ENCODE results near the gene LILRA5.
"Not testable (repeated sequence)": the region's sequence is repeated elsewhere in the genome, so short reads cannot be mapped to it uniquely, and the experiment has no call there.

The LILRA5 gene

DNA sequence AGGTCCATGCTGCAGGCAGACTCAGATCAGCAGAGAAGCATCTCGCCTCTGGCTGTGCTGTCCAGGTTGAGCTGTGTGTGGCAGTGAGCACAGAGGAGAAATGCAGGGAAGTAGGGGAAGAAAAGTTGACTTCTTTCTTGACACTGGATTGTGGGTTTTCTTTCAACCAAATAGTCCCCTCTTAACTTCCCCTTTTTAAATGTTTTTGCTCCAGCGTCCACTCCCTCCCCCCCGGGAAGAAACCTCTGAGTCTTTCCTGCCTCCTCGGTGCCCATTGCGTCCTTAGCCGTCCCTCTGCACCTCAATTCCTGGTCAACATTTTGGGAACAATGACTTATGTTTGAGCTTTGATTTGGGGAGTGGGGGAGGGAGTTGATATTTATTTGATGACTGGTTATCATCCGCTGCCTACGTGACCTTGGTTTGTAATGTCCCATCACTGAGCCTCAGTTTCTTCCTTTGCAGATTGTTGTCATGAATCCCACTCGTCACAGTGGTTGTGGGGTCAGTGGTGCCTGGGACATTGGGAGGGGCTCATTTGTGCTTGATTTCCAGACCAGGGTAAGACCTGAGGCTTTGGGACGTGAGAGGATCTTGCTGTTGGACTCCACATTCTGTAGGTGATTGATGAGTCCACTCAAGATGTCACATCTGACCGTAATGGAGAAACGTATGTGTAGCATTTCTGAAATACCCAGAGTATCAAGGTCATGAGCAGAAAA is 31.8 kb downstream of the LILRA5 start, which contains the start of gene LILRB2:
LILRB2 (minus strand) TSS at position 104 of the 722 bp plus-strand sequence. CDS start 614 bp downstream, outside the sequence.
- intact Hi-C loops (cut with DNase I; ENCODE audit: low total_unique reads), result loop anchor here (5.0 kb wide), 1 partner anchor 306 kb away; no protein-coding TSS in a partner anchor
- Histone ChIP-seq H3K27ac (no peak within 1 kb of the TSS), H3K4me3 (no peak within 1 kb of the TSS), H3K4me1 (no peaks in the 10 kb centered on the region), H3K9me3 (no peaks in the 10 kb centered on the region), H3K27me3 (peaks cover 0 to 27% of the 10 kb centered on the region in 2 donors), H3K36me3 (no peaks in the 10 kb centered on the region)
- peak in 1 of 2 donors; percentile 31 for DNase-seq
- TF ChIP-seq, protein P1, sequence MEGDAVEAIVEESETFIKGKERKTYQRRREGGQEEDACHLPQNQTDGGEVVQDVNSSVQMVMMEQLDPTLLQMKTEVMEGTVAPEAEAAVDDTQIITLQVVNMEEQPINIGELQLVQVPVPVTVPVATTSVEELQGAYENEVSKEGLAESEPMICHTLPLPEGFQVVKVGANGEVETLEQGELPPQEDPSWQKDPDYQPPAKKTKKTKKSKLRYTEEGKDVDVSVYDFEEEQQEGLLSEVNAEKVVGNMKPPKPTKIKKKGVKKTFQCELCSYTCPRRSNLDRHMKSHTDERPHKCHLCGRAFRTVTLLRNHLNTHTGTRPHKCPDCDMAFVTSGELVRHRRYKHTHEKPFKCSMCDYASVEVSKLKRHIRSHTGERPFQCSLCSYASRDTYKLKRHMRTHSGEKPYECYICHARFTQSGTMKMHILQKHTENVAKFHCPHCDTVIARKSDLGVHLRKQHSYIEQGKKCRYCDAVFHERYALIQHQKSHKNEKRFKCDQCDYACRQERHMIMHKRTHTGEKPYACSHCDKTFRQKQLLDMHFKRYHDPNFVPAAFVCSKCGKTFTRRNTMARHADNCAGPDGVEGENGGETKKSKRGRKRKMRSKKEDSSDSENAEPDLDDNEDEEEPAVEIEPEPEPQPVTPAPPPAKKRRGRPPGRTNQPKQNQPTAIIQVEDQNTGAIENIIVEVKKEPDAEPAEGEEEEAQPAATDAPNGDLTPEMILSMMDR (IDR thresholded peaks at IDR 0.05), result no peak

DNA sequence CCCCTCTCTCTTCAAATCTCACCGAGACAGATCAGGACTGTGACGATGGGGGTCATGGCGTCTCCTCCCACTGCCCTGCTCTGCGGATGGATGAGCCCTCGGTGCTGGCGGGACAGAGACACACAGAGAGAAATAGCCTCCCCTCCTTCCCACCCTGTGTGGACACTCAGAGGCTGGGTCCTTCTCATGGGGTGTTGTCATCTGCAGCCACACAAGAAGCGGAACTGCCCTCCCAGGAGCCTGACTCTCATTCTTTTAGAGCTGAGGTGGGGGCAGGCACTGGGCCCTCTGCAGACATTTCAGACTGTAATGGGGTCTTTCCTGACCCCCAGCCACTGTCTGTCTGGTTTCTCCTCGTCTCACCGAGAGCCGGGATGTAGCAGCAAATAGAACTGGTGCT is 32.5 kb downstream of the LILRA5 start:
- H3K27ac ChIP-seq, H3K4me1 ChIP-seq, H3K9me3 ChIP-seq, H3K4me3 ChIP-seq, H3K36me3 ChIP-seq: not testable (repeated sequence)
- H3K27me3 ChIP-seq, result peaks cover 0 to 27% of the 10 kb centered on the region in 2 donors
- intact Hi-C loops (cut with DNase I; ENCODE audit: low total_unique reads), result loop anchor here (5.0 kb wide), 1 partner anchor 307 kb away; no protein-coding TSS in a partner anchor
- peak in 1 of 2 donors; percentile 41 for DNase-seq

DNA sequence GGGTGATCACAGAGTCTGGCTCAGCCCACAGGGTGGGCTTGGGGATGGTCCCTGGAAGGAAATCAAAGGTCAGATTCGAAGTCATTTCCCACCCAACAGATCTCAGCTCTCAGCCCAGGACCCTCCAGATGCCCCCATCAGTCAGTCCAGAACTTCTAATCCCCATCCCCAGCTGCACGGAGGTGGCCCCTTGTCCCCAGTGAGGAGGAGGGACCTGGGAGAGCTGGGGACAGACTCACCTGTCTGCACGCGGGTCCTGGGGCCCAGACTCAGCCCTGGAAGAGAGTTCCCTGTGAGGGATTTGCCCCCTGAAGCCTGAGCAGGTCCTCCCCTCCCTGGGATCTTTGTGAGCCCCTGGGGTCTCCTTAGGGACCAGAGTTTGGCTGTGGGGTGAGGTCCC is 32.9 kb downstream of the LILRA5 start:
- DNase-seq, H3K36me3 ChIP-seq, H3K4me1 ChIP-seq, H3K9me3 ChIP-seq, H3K4me3 ChIP-seq, H3K27ac ChIP-seq: not testable (repeated sequence)
- H3K27me3 ChIP-seq, result peaks cover 0 to 27% of the 10 kb centered on the region in 2 donors
- intact Hi-C loops (cut with DNase I; ENCODE audit: low total_unique reads), result loop anchor here (5.0 kb wide), 1 partner anchor 307 kb away; no protein-coding TSS in a partner anchor

DNA sequence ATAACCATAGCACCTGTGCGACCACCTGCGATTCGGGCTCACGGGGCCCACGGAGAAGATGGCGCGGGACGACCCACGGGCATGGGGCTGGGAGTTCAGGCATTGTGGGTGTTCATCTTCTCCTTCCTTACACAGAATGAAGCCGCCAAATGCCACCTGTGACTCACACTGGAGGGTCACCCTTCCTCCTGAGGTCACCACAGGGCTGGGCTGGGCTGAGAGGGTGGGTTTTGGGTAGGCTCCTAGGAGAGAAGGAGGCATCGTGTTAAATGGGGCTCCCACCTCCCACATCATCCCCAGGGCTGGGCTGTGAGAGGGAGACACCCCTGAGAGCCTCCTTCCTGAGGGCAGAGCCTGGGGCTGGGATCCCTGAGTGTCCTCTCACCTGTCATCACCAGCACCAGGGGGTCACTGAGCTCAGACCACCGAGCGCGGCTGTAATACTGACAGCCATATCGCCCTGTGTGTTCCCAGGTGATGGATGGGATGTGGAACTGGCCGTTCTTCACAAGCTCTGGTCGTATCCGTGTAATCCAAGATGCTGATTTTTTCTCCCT is 33.5 kb downstream of the LILRA5 start:
- intact Hi-C loops (cut with DNase I; ENCODE audit: low total_unique reads), result no loop called here
- H3K9me3 ChIP-seq, result no peaks in the 10 kb centered on the region
- H3K4me1 ChIP-seq, result no peaks in the 10 kb centered on the region
- H3K4me3 ChIP-seq, result no peak overlapping the region
- no peaks in the 10 kb centered on the region for H3K36me3 ChIP-seq
- H3K27ac ChIP-seq, result no peak overlapping the region
- no peak for DNase-seq
- H3K27me3 ChIP-seq, result peaks cover 0 to 27% of the 10 kb centered on the region in 2 donors
- TF ChIP-seq, protein P1 (IDR thresholded peaks at IDR 0.05), result no peak

DNA sequence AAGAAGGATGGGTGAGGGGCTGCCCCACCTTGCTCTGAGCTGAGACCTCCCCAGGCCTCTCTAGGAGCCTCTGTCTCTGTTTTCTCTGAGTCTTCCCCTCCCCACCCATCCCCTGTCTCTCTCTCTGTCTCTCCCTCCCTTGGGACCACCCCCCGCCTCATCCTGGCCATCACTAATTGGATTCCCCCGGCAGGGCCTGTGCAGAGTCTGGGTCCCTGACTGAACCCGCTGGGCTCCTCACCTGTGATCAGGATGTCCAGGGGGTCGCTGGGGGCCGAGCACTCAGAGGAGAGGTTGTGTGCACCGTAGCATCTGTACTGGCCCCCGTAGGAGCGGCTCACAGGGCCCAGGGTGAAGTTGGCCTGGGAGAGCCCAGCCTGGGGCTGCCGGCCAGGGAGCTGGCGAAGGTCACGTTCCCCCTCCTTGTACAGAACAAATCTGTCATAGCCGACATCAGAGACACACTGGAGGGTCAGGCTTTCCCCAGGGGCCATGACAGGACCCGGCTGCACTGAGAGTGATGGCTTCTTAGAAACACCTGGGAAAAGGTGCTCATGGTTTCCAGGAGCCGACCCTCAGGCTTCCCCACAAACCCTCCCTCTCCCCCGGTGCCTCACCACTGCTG is 34.3 kb downstream of the LILRA5 start:
- H3K36me3 ChIP-seq; H3K4me1 ChIP-seq; intact Hi-C loops (cut with DNase I; ENCODE audit: low total_unique reads); H3K4me3 ChIP-seq; DNase-seq; H3K9me3 ChIP-seq; H3K27ac ChIP-seq: not testable (repeated sequence)
- H3K27me3 ChIP-seq, result peaks cover 0 to 27% of the 10 kb centered on the region in 2 donors

DNA sequence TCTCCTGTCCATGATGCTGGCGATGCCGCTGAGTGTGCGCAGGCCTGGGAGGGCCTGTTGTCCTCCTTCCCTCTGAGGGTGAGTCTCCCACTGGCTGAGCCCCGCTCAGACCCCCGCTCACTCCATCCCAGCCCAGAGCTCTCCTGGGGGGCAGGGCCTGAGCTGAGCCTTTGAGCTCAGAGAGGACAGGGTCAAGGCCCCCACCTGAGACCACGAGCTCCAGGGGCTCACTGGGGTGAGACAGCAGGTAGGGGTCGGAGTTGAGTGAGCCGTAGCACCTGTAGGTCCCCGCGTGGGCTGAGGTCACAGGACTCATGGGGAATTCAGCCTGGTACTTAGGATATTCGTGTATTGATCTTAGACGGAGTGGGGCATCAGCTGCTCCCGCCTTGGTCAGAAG is 34.9 kb downstream of the LILRA5 start:
- H3K4me3 ChIP-seq; H3K9me3 ChIP-seq; DNase-seq; H3K36me3 ChIP-seq; H3K4me1 ChIP-seq; H3K27ac ChIP-seq; intact Hi-C loops (cut with DNase I; ENCODE audit: low total_unique reads): not testable (repeated sequence)
- peaks cover 0 to 27% of the 10 kb centered on the region in 2 donors for H3K27me3 ChIP-seq

DNA sequence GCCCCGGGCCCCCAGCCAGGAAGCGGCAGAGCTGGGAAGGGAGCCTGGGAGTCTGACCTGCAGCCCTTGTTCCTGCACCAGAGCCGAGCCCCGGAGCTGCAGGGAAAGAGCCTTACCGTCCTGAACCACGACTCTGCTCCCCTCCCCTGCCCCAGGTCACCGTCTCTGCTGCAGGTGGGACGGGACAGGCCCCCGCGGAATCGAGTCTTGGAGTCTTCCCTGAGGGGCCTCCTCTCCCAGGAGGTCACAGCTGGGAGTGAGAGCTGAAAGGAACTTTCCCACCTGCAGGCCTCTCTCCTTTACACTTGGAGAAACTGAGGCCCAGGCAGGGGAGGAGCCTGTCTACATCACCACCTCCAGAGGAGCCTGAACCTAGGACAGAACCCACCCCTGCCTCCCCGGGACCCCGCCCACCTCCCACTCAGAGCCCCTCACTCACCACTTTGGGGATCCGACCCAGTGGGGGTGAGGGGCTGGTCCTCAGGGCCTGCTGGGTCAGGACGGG is 35.8 kb downstream of the LILRA5 start:
- H3K36me3 ChIP-seq; H3K4me1 ChIP-seq; H3K9me3 ChIP-seq; intact Hi-C loops (cut with DNase I; ENCODE audit: low total_unique reads); H3K4me3 ChIP-seq; DNase-seq; H3K27ac ChIP-seq: not testable (repeated sequence)
- peaks cover 0 to 27% of the 10 kb centered on the region in 2 donors for H3K27me3 ChIP-seq

DNA sequence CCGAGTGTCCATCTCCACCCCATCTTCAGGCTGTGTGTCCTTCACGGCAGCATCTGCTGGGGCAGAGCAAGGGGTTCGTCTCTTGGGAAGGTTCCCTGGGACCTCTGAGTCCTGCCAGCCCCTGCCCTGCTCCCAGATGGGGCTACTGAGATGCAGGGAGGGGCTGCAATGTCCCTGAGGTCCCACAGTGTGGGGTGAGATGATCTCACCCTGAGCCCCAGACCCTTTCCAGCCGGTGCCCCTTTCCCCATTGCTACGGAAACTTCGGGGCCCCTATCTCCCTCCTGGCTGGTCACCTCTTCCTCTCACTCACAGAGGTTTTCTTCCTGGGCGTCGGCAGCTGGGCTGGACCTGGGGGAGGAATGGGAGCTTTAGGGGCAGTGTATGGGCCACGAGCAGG is 37.0 kb downstream of the LILRA5 start:
- no peak overlapping the region for H3K27ac ChIP-seq
- no peak for DNase-seq
- no peaks in the 10 kb centered on the region for H3K9me3 ChIP-seq
- TF ChIP-seq, protein P1 (IDR thresholded peaks at IDR 0.05), result no peak
- intact Hi-C loops (cut with DNase I; ENCODE audit: low total_unique reads), result no loop called here
- H3K4me3 ChIP-seq, result no peak overlapping the region
- H3K36me3 ChIP-seq, result no peaks in the 10 kb centered on the region
- no peaks in the 10 kb centered on the region for H3K4me1 ChIP-seq
- H3K27me3 ChIP-seq, result peaks cover 0 to 18% of the 10 kb centered on the region in 2 donors

DNA sequence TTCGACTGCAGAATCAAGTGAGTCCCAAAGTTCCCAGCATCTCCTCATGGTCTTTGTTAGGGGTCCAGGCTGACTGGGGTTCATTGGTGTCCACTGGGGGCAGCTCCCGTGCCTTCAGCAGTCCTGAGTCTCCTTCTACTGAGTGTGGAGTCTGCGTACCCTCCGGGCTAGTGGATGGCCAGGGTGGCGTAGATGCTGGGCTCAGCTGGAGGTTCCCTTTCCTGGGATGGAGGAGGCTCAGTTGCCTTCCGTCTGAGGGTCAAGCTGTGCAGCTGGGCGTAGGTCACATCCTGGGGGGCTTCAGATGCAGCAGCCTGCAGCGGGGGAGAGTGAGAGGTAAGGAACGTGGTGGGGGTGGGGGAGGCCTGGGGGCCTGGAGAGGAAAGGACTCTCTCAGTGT is 38.5 kb downstream of the LILRA5 start:
- H3K4me1 ChIP-seq; H3K27ac ChIP-seq; DNase-seq; H3K4me3 ChIP-seq; intact Hi-C loops (cut with DNase I; ENCODE audit: low total_unique reads); H3K9me3 ChIP-seq; H3K36me3 ChIP-seq: not testable (repeated sequence)
- H3K27me3 ChIP-seq, result peaks cover 0 to 12% of the 10 kb centered on the region in 2 donors

All from tibial artery (tissue), 4 donors.